GM18909 (cell line): Measurements from ENCODE around the gene ADH1A.
"Not testable (repeated sequence)": the region's sequence is repeated elsewhere in the genome, so short reads cannot be mapped to it uniquely, and the experiment has no call there.

Experiments
- ATAC-seq: cut with Tn5 transposase; IDR thresholded peaks from one replicate; pipeline ENCODE4 v1.9.1; 2021; ENCODE audit warnings: mild to moderate bottlenecking; ENCODE audit not compliant: unreplicated experiment, poor library complexity

The ADH1A gene

GRCh38 chr4:99290848-99291786 lies at the start of gene ADH1A:
Gene ADH1A, minus strand, starts transcription at chr4:99290985. Its CDS starts 71 bp downstream, at chr4:99290914.
- ATAC-seq: no peak

GRCh38 chr4:99339172-99339571 lies 48.4 kb upstream of the ADH1A start:
- ATAC-seq: no peak

- no peak for ATAC-seq
Observed at GRCh38 chr4:99336553-99336952, 45.8 kb upstream of the ADH1A start.

- no peak for ATAC-seq
Observed at GRCh38 chr4:99334880-99335279, 44.1 kb upstream of the ADH1A start.

GRCh38 chr4:99330648-99331047 lies 39.9 kb upstream of the ADH1A start:
- ATAC-seq: no peak

GRCh38 chr4:99329876-99330275 lies 39.1 kb upstream of the ADH1A start:
- ATAC-seq: no peak

- no peak for ATAC-seq
Observed at GRCh38 chr4:99324979-99325378, 34.2 kb upstream of the ADH1A start.

GRCh38 chr4:99324361-99324760 lies 33.6 kb upstream of the ADH1A start:
- no peak for ATAC-seq

- no peak for ATAC-seq
Observed at GRCh38 chr4:99323756-99324155, 33.0 kb upstream of the ADH1A start.

- ATAC-seq: no peak
Observed at GRCh38 chr4:99321241-99322191, 30.7 kb upstream of the ADH1A start, which contains the start of gene ADH1B. Gene ADH1B, minus strand, starts transcription at chr4:99321401. Its CDS starts 70 bp downstream, at chr4:99321331.

GRCh38 chr4:99317811-99318210 lies 27.0 kb upstream of the ADH1A start:
- ATAC-seq: not testable (repeated sequence)

- no peak for ATAC-seq
Observed at GRCh38 chr4:99317354-99317753, 26.6 kb upstream of the ADH1A start.

- no peak for ATAC-seq
Observed at GRCh38 chr4:99315839-99316238, 25.1 kb upstream of the ADH1A start.

- ATAC-seq: no peak
Observed at GRCh38 chr4:99314211-99314610, 23.4 kb upstream of the ADH1A start.

- ATAC-seq: no peak
Observed at GRCh38 chr4:99310389-99310788, 19.6 kb upstream of the ADH1A start.

GRCh38 chr4:99305638-99306400 lies 15.0 kb upstream of the ADH1A start:
- ATAC-seq: no peak

- no peak for ATAC-seq
Observed at GRCh38 chr4:99301376-99302164, 10.8 kb upstream of the ADH1A start.

- no peak for ATAC-seq
Observed at GRCh38 chr4:99300934-99301333, 10.1 kb upstream of the ADH1A start.

- no peak for ATAC-seq
Observed at GRCh38 chr4:99293357-99293756, 2.6 kb upstream of the ADH1A start.
